Measurements from ENCODE around the gene PGA5.
"Not testable (repeated sequence)": the region's sequence is repeated elsewhere in the genome, so short reads cannot be mapped to it uniquely, and the experiment has no call there.

The PGA5 gene

DNA sequence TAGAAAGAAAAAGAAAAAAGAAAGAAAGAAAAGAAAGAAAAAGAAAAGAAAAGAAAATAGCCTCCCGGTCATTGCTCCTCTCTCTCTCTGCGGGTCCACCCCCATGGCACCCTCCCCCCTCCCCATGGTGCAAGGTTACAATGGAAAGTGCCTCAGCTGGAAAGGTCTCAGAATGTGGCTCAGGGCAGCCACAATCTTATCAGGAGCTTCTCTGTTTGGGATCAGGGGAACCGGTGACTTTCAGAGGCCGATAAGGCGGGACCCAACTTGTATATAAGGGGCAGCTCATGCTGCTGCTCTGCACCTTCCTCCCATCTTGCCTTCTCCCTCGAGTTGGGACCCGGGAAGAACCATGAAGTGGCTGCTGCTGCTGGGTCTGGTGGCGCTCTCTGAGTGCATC is at the start of gene PGA5:
Gene PGA5, plus strand, starts transcription at position 301 of the 400 bp plus-strand sequence. Its CDS starts 52 bp downstream, at position 353.
- DNase-seq (ENCODE audit: low read depth in 2 of 3, low spot score in 1 of 3) = not testable (repeated sequence)

DNA sequence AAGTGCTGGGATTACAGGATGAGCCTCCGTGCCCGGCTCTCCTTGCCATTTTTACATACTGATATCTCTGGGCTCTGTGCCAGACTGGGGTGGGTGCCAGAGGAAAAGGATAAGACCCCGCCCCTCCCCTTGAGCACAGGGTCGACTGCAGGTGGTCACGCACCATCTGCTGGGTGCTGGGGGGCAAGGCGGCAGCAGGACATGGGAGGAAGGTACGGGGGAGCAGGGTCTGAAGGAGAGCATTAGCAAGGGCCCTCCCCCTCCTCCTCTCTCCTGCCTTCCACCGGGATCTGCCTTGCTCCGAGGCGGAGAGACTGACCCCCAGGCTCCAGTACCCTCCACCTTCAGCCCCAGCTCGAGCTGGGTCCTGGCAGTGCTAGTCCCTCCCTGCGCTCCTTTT is 47.4 kb upstream of the PGA5 start:
- DNase-seq (ENCODE audit: low read depth in 2 of 3, low spot score in 1 of 3) = no peak

DNA sequence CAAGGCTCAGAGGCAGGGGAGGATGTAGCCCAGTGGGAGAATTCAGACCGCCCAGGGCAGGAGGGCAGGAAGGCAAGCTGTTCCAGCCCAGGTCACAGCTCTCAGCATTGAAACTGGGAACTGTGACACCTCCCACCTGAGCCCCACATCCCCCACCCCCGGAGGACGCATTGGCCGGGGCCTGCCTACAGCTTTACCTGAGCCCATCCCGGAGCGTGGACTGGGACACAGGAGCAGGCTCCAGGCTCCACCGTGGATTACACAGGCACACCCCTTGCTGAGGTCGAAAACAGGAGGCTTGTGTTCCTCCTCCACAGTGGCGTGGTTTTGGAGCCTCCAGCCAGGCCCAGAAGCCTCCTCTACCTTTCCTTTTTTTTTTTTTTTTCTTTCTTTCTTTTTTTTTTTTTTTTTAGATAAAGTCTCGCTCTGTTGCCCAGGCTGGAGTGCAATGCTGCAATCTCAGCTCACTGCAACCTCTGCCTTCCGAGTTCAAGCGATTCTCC is 46.8 kb upstream of the PGA5 start:
- no peak for DNase-seq (ENCODE audit: low read depth in 2 of 3, low spot score in 1 of 3)

- DNase-seq (ENCODE audit: low read depth in 2 of 3, low spot score in 1 of 3) = no peak
Observed at GRCh38 chr11:61194981-61195695, 45.8 kb upstream of the PGA5 start.

DNA sequence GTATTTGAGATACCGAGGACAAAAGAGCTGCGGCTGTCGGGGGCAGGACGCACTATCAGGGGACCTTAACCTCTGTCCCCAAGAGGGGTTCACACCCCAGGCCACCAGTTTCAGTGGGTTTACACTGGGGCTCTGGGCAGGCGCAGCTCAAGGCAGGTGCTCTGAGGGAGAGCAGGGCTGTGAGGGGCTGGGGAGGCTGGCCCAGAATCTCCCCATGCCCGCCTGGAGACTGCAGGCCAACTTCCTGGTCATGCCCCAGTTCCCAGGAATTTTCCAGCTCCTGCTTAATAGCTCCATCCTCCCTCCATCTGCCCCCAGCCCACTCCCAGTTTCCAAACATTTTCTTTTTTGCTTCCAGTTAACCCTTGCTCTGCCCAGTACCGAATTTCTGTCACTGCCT is 45.3 kb upstream of the PGA5 start:
- DNase-seq (ENCODE audit: low read depth in 2 of 3, low spot score in 1 of 3) = no peak

GRCh38 chr11:61198361-61198760 is 42.6 kb upstream of the PGA5 start:
- DNase-seq (ENCODE audit: low read depth in 2 of 3, low spot score in 1 of 3) = no peak

DNA sequence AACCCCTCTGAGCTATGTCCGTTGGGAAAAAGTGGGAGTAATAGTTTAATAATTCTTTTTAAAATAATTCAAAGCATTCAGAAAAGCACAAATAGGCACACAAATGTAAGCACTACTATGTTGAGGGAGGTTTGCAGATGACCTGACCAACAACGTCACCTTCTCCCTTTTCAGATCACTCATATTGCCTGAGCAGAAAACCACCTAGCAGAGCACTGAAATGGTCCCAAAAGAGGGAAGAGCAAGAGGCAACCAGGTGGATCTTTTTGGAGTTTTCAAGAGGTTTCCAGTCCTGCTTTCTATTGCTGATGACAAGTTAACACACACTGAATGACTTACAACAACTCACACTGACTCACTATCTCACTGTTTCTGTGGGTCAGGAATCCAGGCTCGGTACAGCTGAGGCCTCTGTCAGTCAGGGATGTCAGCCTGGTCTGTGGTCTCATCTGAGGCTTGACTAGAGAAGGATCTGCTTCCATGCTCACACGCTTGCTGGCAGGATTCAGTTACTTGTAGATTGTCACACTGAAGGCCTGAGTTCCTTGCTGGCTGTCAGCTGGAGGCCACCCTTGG is 41.9 kb upstream of the PGA5 start:
- DNase-seq (ENCODE audit: low read depth in 2 of 3, low spot score in 1 of 3) = no peak

GRCh38 chr11:61201476-61201875 is 39.5 kb upstream of the PGA5 start:
- DNase-seq (ENCODE audit: low read depth in 2 of 3, low spot score in 1 of 3) = no peak

GRCh38 chr11:61202950-61203746 is 37.8 kb upstream of the PGA5 start, which contains the start of gene PGA3:
Gene PGA3, plus strand, starts transcription at chr11:61203515. Its CDS starts 50 bp downstream, at chr11:61203565.
- not testable (repeated sequence) for DNase-seq (ENCODE audit: low read depth in 2 of 3, low spot score in 1 of 3)

GRCh38 chr11:61203873-61204272 is 37.1 kb upstream of the PGA5 start:
- DNase-seq (ENCODE audit: low read depth in 2 of 3, low spot score in 1 of 3) = not testable (repeated sequence)

DNA sequence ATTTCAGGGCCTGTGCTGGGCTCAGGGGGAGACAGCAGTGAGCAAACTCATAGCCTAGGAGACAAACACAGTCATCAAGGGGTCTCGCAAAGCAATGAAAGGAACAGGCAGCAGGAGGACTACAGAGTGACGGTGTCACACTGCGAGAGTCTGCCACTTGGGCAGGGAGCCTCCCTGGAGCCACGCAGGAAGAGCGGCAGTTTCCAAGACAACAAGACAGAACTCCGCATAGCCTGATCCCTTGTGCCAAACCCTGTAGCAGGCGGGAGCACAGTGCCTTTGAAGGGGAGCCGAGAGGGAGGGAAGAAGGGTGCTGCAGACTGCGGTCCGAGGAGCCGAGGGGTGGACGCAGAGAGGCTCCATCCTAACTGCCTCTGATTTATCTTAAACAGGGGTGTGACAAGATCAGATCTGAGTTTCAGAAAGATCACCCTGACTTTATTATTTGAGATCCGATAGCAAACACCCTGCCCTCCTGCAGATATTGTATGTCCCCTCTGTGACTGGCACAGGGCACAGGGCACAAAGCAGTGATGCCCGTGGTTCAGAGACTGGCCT is 36.4 kb upstream of the PGA5 start:
- not testable (repeated sequence) for DNase-seq (ENCODE audit: low read depth in 2 of 3, low spot score in 1 of 3)

- DNase-seq (ENCODE audit: low read depth in 2 of 3, low spot score in 1 of 3) = not testable (repeated sequence)
Observed at GRCh38 chr11:61207636-61208310, 33.2 kb upstream of the PGA5 start.

- not testable (repeated sequence) for DNase-seq (ENCODE audit: low read depth in 2 of 3, low spot score in 1 of 3)
Observed at GRCh38 chr11:61210629-61211028, 30.3 kb upstream of the PGA5 start.

DNA sequence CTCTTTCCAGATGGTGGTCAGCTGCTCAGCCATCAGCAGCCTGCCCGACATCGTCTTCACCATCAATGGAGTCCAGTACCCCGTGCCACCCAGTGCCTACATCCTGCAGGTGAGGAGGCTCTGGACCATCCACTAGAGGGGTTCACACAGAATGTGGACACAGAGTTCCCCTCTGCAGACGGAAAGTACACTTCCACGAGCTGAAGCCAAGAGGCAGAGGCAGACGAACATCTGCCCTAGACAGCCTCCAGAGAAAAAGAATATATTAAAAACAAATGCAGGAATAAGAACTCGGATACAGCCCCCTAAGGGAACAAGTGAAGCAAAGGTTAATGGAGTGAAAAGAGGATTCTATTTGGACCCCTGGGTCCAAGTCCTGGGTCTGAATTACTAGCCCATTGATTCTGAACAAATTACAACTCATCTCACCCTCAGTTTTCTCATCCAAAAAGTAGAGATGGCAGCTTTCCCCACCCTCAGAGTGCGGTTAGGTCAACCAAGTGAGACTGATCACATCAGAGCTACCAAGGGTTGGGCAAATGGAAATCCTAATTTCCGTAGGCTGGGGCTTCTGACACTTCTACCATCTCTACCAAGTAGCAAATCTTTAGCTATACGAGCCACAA is 29.5 kb upstream of the PGA5 start:
- not testable (repeated sequence) for DNase-seq (ENCODE audit: low read depth in 2 of 3, low spot score in 1 of 3)

DNA sequence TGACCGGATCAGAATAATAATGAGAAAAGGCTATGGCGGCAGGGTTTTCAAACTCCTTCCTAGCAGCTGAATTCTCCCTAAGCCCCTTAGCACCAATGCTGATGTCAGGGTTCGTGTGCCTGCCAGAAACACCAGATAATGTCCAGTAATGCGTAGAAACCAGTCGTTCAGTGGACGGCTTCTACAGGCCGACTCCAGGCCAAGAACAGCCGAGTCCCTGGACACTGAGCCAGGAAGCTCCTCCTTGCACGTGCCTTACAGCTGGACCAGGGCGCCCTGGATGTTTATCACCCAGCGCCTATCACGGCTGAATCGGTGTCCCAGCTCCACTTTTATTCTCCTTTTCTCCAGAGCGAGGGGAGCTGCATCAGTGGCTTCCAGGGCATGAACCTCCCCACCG is 28.8 kb upstream of the PGA5 start:
- DNase-seq (ENCODE audit: low read depth in 2 of 3, low spot score in 1 of 3) = not testable (repeated sequence)

DNA sequence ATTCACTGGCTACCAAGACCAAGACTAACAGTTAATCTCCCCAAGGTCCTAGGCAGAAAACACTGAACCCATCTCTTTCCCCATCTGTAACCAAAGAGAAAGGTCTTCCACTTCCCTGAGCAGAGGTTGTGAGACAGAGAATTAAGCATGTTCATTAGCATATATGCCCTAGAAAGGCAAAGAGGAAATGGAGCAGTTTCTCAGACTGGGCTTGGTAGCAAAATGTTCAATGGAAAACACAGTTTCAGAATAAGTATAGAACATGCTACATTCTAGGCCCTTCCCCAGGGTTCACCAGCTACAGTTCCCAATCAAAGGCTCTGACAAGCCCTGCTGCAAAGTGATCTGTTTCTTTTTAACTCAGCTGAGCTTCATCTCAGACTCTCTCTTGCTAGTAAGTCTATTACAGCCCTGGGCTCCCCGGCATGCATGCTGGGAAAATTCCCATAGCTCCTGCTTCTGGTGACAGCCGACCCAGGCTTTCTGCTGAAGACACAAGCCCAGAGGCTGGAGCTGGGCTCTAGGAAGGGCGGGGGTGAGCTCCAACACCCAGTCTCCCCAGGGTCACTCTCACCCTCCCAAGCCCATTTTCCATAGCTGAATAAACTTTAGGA is 27.2 kb upstream of the PGA5 start:
- not testable (repeated sequence) for DNase-seq (ENCODE audit: low read depth in 2 of 3, low spot score in 1 of 3)

DNA sequence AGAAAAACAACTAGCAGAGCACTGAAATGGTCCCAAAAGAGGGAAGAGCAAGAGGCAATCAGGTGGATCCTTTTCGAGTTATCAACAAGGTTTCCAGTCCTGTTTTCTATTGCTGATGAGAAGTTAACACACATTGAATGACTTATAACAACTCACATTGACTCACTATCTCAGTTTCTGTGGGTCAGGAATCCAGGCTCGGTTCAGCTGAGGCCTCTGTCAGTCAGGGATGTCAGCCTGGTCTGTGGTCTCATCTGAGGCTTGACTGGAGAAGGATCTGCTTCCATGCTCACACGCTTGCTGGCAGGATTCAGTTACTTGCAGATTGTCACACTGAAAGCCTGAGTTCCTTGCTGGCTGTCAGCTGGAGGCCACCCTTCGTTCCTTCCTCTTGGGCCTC is 22.7 kb upstream of the PGA5 start:
- not testable (repeated sequence) for DNase-seq (ENCODE audit: low read depth in 2 of 3, low spot score in 1 of 3)

GRCh38 chr11:61219016-61219415 is 22.0 kb upstream of the PGA5 start:
- not testable (repeated sequence) for DNase-seq (ENCODE audit: low read depth in 2 of 3, low spot score in 1 of 3)

GRCh38 chr11:61222047-61222446 is 18.9 kb upstream of the PGA5 start, which contains the start of gene PGA4:
Gene PGA4, plus strand, starts transcription at chr11:61222347. Its CDS starts 54 bp downstream, at chr11:61222401.
- not testable (repeated sequence) for DNase-seq (ENCODE audit: low read depth in 2 of 3, low spot score in 1 of 3)

DNA sequence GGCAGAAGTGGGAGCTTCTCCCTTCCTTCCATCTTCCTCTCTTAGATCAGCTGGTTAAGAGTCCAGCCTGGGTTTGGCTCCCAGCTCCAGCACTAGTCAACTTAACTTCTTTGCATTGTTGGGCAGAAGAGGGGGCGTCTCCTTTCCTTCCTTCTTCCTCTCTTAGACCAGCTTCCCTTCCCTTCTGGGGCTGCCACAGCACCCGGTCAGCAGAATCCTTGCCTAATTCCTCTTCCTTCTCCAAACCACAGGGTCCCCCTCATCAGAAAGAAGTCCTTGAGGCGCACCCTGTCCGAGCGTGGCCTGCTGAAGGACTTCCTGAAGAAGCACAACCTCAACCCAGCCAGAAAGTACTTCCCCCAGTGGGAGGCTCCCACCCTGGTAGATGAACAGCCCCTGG is 18.3 kb upstream of the PGA5 start:
- not testable (repeated sequence) for DNase-seq (ENCODE audit: low read depth in 2 of 3, low spot score in 1 of 3)
